ENCODE results near the gene LRRTM3. TPM values are rescaled to one million over a fixed set of nuclear protein-coding genes. Genes with fewer than 3 reads are reported as not detected.

The LRRTM3 gene
- total RNA-seq, 1 experiment from 2014 or later, result 0.96 TPM

- no peak overlapping the region for H2BK15ac ChIP-seq (ENCODE audit: low read depth, low read length)
- no peak overlapping the region for H3K14ac ChIP-seq (ENCODE audit: insufficient read depth, low read length)
- Mint-ChIP-seq H3K4me1 (no peaks in the 10 kb centered on the region), H3K27me3 (ENCODE audit: low read depth) (no peaks in the 10 kb centered on the region), H3K36me3 (ENCODE audit: insufficient read depth in 1 of 3, low read depth in 3 of 3) (no peaks in the 10 kb centered on the region), H3K9me3 (no peaks in the 10 kb centered on the region), H3K27ac (no peak overlapping the region; a peak in 1 of 7 replicates), H3K4me3 (no peak overlapping the region)
- no peak overlapping the region for H2BK20ac ChIP-seq (ENCODE audit: low read depth, low read length, poor library complexity, severe bottlenecking)
- no peak overlapping the region for H2BK120ac ChIP-seq (ENCODE audit: low read depth, low read length, poor library complexity, severe bottlenecking)
- H3K56ac ChIP-seq (ENCODE audit: insufficient read length, low read depth, low read length), result no peak overlapping the region
- no peaks in the 10 kb centered on the region for H3K9me3 ChIP-seq (ENCODE audit: control insufficient read depth, low read depth, low read length)
- no peak overlapping the region for H3K4me2 ChIP-seq (ENCODE audit: insufficient read depth, insufficient read length, low read length)
- H2AFZ ChIP-seq (ENCODE audit: low read length), result no peak overlapping the region
- H3K27me3 ChIP-seq (ENCODE audit: insufficient read depth, low read length), result no peaks in the 10 kb centered on the region
- DNase-seq, result no peak
- no peak overlapping the region for H3K9ac ChIP-seq (ENCODE audit: extremely low read depth, insufficient read length, low read length)
- no peak overlapping the region for H2BK12ac ChIP-seq (ENCODE audit: insufficient read length, low read depth, low read length)
- H4K8ac ChIP-seq (replicated peaks; ENCODE audit: insufficient read length, low read depth, low read length), result no peak overlapping the region
- H4K20me1 ChIP-seq (ENCODE audit: control insufficient read depth, insufficient read depth, insufficient read length), result no peaks in the 10 kb centered on the region
- H2AK5ac ChIP-seq (ENCODE audit: insufficient read length, low read length), result no peak overlapping the region
- TF ChIP-seq CTCF (conservative IDR thresholded peaks at IDR 0.05), result no peak
- H3K23ac ChIP-seq (ENCODE audit: insufficient read length, low read depth, low read length), result no peak overlapping the region
- no peak overlapping the region for H4K91ac ChIP-seq (ENCODE audit: insufficient read length, low read depth, low read length)
- no CpG with 5 or more reads among the region's 1 CpG for whole genome bisulfite sequencing (ENCODE audit: extremely low coverage, insufficient read length, low lambda C conversion rate)
- no peaks in the 10 kb centered on the region for H3K79me1 ChIP-seq (ENCODE audit: insufficient read depth, low read depth, low read length, poor library complexity, severe bottlenecking)
- no peaks in the 10 kb centered on the region for H3K79me2 ChIP-seq (ENCODE audit: insufficient read depth, low read length)
- H3T11ph ChIP-seq (ENCODE audit: low read length), result no peak overlapping the region
- H3K23me2 ChIP-seq (ENCODE audit: insufficient read length, low read depth, low read length, poor library complexity, severe bottlenecking), result no peaks in the 10 kb centered on the region
- no peak overlapping the region for H2BK5ac ChIP-seq (ENCODE audit: insufficient read length, low read length)
- H4K5ac ChIP-seq (ENCODE audit: insufficient read length, low read depth, low read length), result no peak overlapping the region
- no peak overlapping the region for H3K18ac ChIP-seq (ENCODE audit: insufficient read length, low read depth, low read length)
- H3K4me1 ChIP-seq (ENCODE audit: insufficient read depth, low read length), result no peaks in the 10 kb centered on the region; the same call in 1 of the 2 replicates
- H3K4ac ChIP-seq (ENCODE audit: low read depth, low read length), result no peak overlapping the region
- H3K27ac ChIP-seq (ENCODE audit: insufficient read length, low read depth, low read length), result no peak overlapping the region
These were observed 64.5 kb downstream of the LRRTM3 start for GRCh38 chr10:66990143-66990830.
